Prostate gland (tissue), 2 donors: ENCODE data around the gene ITPKA. TPM values are rescaled to one million over a fixed set of nuclear protein-coding genes. Genes with fewer than 3 reads are reported as not detected.

Experiments used
- DNase-seq: peaks from one replicate; pipeline ENCODE4 v3.0.0-alpha.2; 2019; ENCODE audit warnings: low spot score
- H3K27ac ChIP-seq, 2 donors: fragments of 200-600 bp; sonication (generic); 2 replicates each; pipeline ENCODE4 v1.5.1; 2017 to 2019
- H3K27me3 ChIP-seq: fragments of 200-600 bp; sonication (generic); replicated peaks from 2 replicates; pipeline ENCODE4 v1.5.1; 2019; ENCODE audit not compliant: insufficient read depth
- H3K36me3 ChIP-seq, 2 donors: fragments of 200-600 bp; sonication (generic); 1 replicate in 1 of 2; 2 replicates in 1 of 2; pipeline versions ENCODE4 v1.5.1 to v1.8.1; 2017 to 2019
- H3K4me1 ChIP-seq: fragments of 200-600 bp; sonication (generic); replicated peaks from 2 replicates; pipeline ENCODE4 v1.5.1; 2019
- H3K4me3 ChIP-seq, 2 donors: fragments of 200-600 bp; sonication (generic); 2 replicates each; pipeline ENCODE4 v1.5.1; 2017 to 2019
- H3K9me3 ChIP-seq: fragments of 200-600 bp; sonication (generic); 2 replicates; pipeline ENCODE4 v1.5.1; 2017
- CTCF ChIP-seq, 4 experiments: fragments of 200-600 bp in 2 of 4; fragments of 450-650 bp in 2 of 4; sonication (generic) in 2 of 4; IDR thresholded peaks; 1 replicate in 3 of 4; 2 replicates in 1 of 4; pipeline ENCODE4 v1.5.1; 2016 to 2019; ENCODE audit warnings: antibody characterized with exemption in 4 of 4, mild to moderate bottlenecking in 2 of 4, moderate library complexity in 2 of 4
- POLR2A ChIP-seq: fragments of 450-650 bp; IDR thresholded peaks from one replicate; pipeline ENCODE4 v1.6.1; 2016; ENCODE audit warnings: antibody characterized with exemption, mild to moderate bottlenecking
- POLR2AphosphoS5 ChIP-seq: sonication (generic); formaldehyde crosslinking; IDR thresholded peaks from one replicate; pipeline ENCODE4 v1.6.1; 2017; ENCODE audit warnings: antibody characterized with exemption
- WGBS: methylation state at CpG from one replicate; pipeline ENCODE4 v1.1.5; 2018; 5-methylcytosine and 5-hydroxymethylcytosine counted together
- intact Hi-C: fragments of 100-400 bp; cut with DNase I; formaldehyde crosslinking; loops from one replicate; pipeline ENCODE4 v1.14.2; 2022
- total RNA-seq, 2 donors: library from RNA; depleted of rRNA; stranded (reverse); fragments of >200 nt; gene quantifications; one replicate each; pipeline ENCODE4 v1.1.0, GENCODE V29; 2016

ITPKA gene
- total RNA-seq, 2 donors from 2014 or later = 0.23 to 14.2 TPM

GRCh38 chr15:41483115-41483514 is 10.6 kb upstream of the ITPKA start:
- DNase-seq = no peak
- Histone ChIP-seq H3K27ac (no peak overlapping the region), H3K9me3 (no peaks in the 10 kb centered on the region), H3K27me3 (no peaks in the 10 kb centered on the region), H3K4me1 (no peaks in the 10 kb centered on the region), H3K4me3 (no peak overlapping the region), H3K36me3 (peaks cover 0 to 12% of the 10 kb centered on the region in 2 donors)
- TF ChIP-seq POLR2A (no peak), POLR2AphosphoS5 (no peak), CTCF (IDR thresholded peaks at IDR 0.05) (no peak)
- intact Hi-C loops = no loop called here

GRCh38 chr15:41483519-41483918 is 10.2 kb upstream of the ITPKA start:
- Histone ChIP-seq H3K36me3 (peaks cover 0 to 12% of the 10 kb centered on the region in 2 donors), H3K4me1 (no peaks in the 10 kb centered on the region), H3K27me3 (no peaks in the 10 kb centered on the region), H3K9me3 (no peaks in the 10 kb centered on the region), H3K27ac (no peak overlapping the region), H3K4me3 (no peak overlapping the region)
- intact Hi-C loops = no loop called here
- DNase-seq = no peak
- TF ChIP-seq POLR2A (no peak), CTCF (IDR thresholded peaks at IDR 0.05) (no peak), POLR2AphosphoS5 (no peak)
- WGBS = 90% methylated on average over 2 of the region's 2 CpGs

DNA sequence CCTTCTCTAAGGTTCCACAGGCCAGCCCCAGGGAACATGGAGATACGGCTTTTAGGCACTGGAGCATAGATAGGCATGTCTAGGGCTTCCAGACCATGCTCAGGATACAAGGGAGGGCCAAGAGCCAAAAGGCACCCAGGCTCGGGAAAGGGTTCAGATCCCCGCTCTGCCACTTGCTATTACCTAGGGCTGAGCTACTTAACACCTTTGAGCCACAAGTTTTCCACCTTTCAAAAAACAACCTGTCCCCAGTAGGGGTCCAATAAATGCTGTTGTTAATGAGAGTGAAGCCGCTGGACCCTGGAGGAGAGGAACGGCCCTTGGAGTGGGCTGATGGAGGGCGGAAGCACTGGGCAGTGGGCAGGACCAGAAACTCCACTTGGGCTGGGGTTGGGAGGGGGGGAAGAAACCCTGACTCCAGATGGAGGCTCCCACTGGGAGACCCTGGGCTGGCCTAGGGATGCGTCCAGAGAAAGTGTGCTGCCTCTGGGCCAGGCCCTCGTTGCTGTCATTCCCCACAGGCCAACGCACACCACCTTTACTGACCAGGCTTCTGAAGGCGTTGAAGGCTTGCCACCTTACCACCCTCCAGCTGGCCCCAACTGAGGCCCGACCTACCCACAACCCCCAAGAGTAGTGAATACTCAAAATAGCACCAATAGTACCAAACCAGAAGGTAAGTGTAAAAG is 8.6 kb upstream of the ITPKA start:
- Histone ChIP-seq H3K4me3 (no peak overlapping the region), H3K36me3 (peaks cover 0 to 9% of the 10 kb centered on the region in 2 donors), H3K27ac (no peak overlapping the region), H3K27me3 (no peaks in the 10 kb centered on the region), H3K9me3 (no peaks in the 10 kb centered on the region), H3K4me1 (no peaks in the 10 kb centered on the region)
- WGBS = 79% methylated on average over 11 of the region's 11 CpGs
- TF ChIP-seq CTCF (IDR thresholded peaks at IDR 0.05) (no peak), POLR2AphosphoS5 (no peak), POLR2A (no peak)
- DNase-seq = no peak
- intact Hi-C loops = no loop called here

DNA sequence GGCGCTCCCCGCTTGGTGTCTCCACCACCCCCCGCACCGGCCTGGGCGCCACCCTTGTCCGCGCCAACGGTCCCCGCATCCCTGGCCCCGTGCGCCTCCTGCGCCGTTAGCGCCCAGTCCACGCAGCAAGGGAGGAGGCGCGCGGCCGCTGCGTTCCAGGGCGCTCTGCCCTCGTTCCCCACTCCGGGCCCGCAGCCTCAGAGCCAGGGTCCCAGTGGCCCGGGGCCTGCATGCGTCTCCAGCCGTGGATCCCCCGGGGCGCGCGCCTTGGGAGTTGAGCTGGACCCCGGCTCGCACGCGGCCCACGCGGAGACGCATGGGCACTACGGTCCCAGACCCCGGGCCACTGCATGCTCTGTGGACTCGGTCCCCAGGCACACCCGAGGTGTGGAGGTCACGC is 7.4 kb upstream of the ITPKA start:
- Histone ChIP-seq H3K4me3 (no peak overlapping the region), H3K27ac (no peak overlapping the region), H3K9me3 (no peaks in the 10 kb centered on the region), H3K36me3 (no peaks in the 10 kb centered on the region), H3K27me3 (no peaks in the 10 kb centered on the region), H3K4me1 (no peaks in the 10 kb centered on the region)
- TF ChIP-seq POLR2AphosphoS5 (no peak), POLR2A (no peak), CTCF (IDR thresholded peaks at IDR 0.05) (no peak)
- 80% methylated on average over 43 of the region's 43 CpGs for WGBS
- no peak for DNase-seq
- intact Hi-C loops = no loop called here

- H3K4me1 ChIP-seq = no peaks in the 10 kb centered on the region
- WGBS = 71% methylated on average over 9 of the region's 9 CpGs
These were observed 6.3 kb upstream of the ITPKA start for GRCh38 chr15:41487381-41487780.

More at GRCh38 chr15:41487381-41487780, 6.3 kb upstream of the ITPKA start:
- H3K36me3 ChIP-seq = no peaks in the 10 kb centered on the region
- no peak overlapping the region for H3K4me3 ChIP-seq
- H3K27ac ChIP-seq = no peak overlapping the region
- TF ChIP-seq POLR2A (no peak), CTCF (IDR thresholded peaks at IDR 0.05) (no peak), POLR2AphosphoS5 (no peak)
- H3K27me3 ChIP-seq = no peaks in the 10 kb centered on the region
- no peaks in the 10 kb centered on the region for H3K9me3 ChIP-seq
- intact Hi-C loops = no loop called here
- DNase-seq = no peak
